Mucosa of descending colon (tissue), 3 donors: ENCODE measurements around the gene FHL3. TPM values are rescaled to one million over a fixed set of nuclear protein-coding genes. Genes with fewer than 3 reads are reported as not detected.
"Not testable (repeated sequence)": the region's sequence is repeated elsewhere in the genome, so short reads cannot be mapped to it uniquely, and the experiment has no call there.

Experiments
- ATAC-seq: fragments of 200-7000 bp; cut with Tn5 transposase; one replicate; pipeline ENCODE4 v1.9.1; 2020; ENCODE audit warnings: mild to moderate bottlenecking, moderate library complexity
- DNase-seq, 3 donors: peaks; one replicate each; pipeline ENCODE4 v3.0.0-alpha.2; 2020
- H3K36me3 ChIP-seq: fragments of 200-600 bp; one replicate; pipeline ENCODE4 v1.8.0; 2021; ENCODE audit warnings: low read depth, mild to moderate bottlenecking
- H3K4me1 ChIP-seq: fragments of 200-600 bp; one replicate; pipeline ENCODE4 v1.8.0; 2021; ENCODE audit warnings: low read depth, mild to moderate bottlenecking
- H3K4me3 ChIP-seq: fragments of 200-600 bp; one replicate; pipeline ENCODE4 v1.8.0; 2021; ENCODE audit warnings: mild to moderate bottlenecking
- H3K9me3 ChIP-seq: fragments of 200-600 bp; one replicate; pipeline ENCODE4 v1.8.0; 2021; ENCODE audit warnings: mild to moderate bottlenecking
- intact Hi-C, 2 donors: fragments of 100-400 bp; cut with DNase I in 1 of 2; cut with micrococcal nuclease in 1 of 2; formaldehyde crosslinking; loops; one replicate each; pipeline versions ENCODE4 v1.11.0 to v1.11.1; 2022; cut with DNase I, micrococcal nuclease
- total RNA-seq, 3 donors: library from RNA; stranded (reverse); fragmentation: NEBNext Ultra II Directional in 2 of 3; extraction: Animal tissue kit (Norgen Biotek cat#: 25700) in 2 of 3; gene quantifications; one replicate each; pipeline versions ENCODE4 v1.2.1 to v1.2.4, GENCODE V29; 2021 to 2023
- TF ChIP-seq, protein P1 (sequence below): fragments of 200-600 bp; IDR thresholded peaks from one replicate; pipeline ENCODE4 v1.8.0; 2022; ENCODE audit warnings: antibody characterized with exemption, mild to moderate bottlenecking
- donor health status: DM: no; HTN: no; CAD: no; lungs with moderate emphysema.
- donor health status: DM: no; HTN: no; CAD: no.
- donor health status: DM: no; HTN: yes; CAD: no.

FHL3 gene
- total RNA-seq, 3 donors from 2014 or later = 2.0 to 34.1 (median 8.7) TPM

DNA sequence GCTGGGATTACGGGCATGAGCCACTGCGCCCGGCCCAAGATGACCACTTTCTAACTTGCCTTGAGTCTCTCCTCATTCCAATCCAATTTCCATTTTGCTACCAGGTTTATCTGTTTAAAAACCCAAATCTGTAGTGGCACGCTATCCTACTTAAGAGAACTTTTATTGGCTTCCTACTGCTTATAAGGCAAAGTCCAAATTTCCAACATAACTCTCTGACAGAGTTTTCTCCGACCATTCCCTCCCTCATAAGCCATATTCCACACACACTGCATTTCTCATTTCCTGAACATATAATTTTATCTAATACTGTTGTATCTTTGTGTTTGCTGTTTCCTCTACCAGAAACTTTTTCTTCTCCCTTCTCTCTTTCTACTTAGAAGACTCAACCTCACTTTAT, 30.7 kb downstream of the FHL3 start:
- intact Hi-C loops = no loop called here
- DNase-seq (no peak), ATAC-seq (no peak)
- Histone ChIP-seq H3K4me1 (no peaks in the 10 kb centered on the region), H3K9me3 (no peaks in the 10 kb centered on the region), H3K36me3 (peaks cover 14% of the 10 kb centered on the region), H3K4me3 (no peak overlapping the region)
- TF ChIP-seq, protein P1, sequence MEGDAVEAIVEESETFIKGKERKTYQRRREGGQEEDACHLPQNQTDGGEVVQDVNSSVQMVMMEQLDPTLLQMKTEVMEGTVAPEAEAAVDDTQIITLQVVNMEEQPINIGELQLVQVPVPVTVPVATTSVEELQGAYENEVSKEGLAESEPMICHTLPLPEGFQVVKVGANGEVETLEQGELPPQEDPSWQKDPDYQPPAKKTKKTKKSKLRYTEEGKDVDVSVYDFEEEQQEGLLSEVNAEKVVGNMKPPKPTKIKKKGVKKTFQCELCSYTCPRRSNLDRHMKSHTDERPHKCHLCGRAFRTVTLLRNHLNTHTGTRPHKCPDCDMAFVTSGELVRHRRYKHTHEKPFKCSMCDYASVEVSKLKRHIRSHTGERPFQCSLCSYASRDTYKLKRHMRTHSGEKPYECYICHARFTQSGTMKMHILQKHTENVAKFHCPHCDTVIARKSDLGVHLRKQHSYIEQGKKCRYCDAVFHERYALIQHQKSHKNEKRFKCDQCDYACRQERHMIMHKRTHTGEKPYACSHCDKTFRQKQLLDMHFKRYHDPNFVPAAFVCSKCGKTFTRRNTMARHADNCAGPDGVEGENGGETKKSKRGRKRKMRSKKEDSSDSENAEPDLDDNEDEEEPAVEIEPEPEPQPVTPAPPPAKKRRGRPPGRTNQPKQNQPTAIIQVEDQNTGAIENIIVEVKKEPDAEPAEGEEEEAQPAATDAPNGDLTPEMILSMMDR = no peak

DNA sequence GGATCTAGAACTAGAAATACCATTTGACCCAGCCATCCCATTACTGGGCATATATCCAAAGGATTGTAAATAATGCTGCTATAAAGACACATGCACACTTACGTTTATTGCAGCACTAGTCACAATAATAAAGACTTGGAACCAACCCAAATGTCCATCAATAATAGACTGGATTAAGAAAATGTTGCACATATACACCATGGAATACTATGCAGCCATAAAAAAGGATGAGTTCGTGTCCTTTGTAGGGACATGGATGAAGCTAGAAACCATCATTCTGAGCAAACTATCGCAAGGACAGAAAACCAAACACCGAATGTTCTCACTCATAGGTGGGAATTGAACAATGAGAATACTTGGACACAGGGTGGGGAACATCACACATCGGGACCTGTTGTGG, 31.6 kb downstream of the FHL3 start:
- intact Hi-C loops, ATAC-seq, H3K4me3 ChIP-seq, H3K4me1 ChIP-seq, DNase-seq, H3K9me3 ChIP-seq: not testable (repeated sequence)
- H3K36me3 ChIP-seq = peaks cover 11% of the 10 kb centered on the region

DNA sequence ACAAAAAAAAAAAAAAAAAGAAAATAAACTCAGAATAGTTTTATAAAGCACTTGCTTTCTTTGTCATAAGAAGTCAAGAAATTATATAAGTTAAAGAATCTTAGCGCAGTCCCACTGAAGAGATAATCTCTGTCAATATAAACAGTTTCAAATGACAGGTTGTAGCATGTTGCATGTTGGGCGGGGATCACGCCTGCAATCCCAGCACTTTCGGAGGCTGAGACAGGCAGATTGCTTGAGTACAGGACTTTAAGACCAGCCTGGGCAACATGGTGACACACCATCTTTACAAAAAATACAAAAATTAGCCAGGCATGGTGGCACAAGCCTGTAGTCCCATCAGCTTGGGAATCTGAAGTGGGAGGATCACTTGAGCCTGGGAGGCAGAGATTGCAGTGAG, 40.0 kb downstream of the FHL3 start:
- intact Hi-C loops = no loop called here
- TF ChIP-seq, protein P1 = no peak
- Histone ChIP-seq H3K4me1 (no peaks in the 10 kb centered on the region), H3K36me3 (no peaks in the 10 kb centered on the region), H3K4me3 (no peak overlapping the region), H3K9me3 (no peaks in the 10 kb centered on the region)
- no peak for DNase-seq
- no peak for ATAC-seq

DNA sequence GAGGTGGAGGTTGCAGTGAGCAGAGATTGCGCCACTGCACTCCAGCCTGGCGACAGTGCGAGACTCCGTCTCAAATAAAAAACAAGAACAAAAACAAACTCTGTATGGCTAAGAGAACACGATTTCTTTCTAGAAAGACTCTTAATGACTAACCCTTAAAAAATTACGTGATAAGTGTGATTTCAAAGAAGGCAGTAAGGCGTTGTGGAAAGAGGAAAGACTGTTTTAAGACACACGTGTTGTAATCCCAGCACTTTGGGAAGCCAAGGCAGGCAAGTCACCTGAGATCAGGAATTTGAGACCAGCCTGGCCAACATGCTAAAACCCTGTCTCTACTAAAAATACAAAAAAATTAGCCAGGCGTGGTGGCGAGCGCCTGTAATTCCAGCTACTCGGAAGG, 41.2 kb downstream of the FHL3 start:
- H3K4me1 ChIP-seq, ATAC-seq, H3K36me3 ChIP-seq, DNase-seq, intact Hi-C loops, H3K9me3 ChIP-seq, H3K4me3 ChIP-seq: not testable (repeated sequence)

DNA sequence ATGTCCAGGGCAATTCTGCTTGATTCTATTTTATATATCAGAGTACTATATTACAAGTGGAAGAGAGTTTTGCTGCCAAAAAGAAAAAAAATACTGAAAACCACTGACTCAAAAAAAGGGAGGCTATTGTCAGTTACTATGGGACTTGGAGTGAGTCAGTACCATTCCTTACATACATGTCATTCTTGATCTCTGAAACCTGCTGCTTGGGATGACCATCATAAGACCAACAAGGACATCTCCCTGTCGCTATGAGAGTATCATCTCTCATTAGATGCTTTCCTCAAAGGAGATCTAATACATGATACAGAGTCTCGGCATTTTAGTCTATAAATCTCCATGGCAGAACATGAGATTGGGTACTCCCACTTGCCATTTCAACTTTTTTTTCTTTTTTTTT, 46.6 kb downstream of the FHL3 start:
- no peaks in the 10 kb centered on the region for H3K9me3 ChIP-seq
- DNase-seq = no peak
- no peaks in the 10 kb centered on the region for H3K4me1 ChIP-seq
- no peak overlapping the region for H3K4me3 ChIP-seq
- TF ChIP-seq, protein P1 = no peak
- no peak for ATAC-seq
- intact Hi-C loops = no loop called here
- no peaks in the 10 kb centered on the region for H3K36me3 ChIP-seq

DNA sequence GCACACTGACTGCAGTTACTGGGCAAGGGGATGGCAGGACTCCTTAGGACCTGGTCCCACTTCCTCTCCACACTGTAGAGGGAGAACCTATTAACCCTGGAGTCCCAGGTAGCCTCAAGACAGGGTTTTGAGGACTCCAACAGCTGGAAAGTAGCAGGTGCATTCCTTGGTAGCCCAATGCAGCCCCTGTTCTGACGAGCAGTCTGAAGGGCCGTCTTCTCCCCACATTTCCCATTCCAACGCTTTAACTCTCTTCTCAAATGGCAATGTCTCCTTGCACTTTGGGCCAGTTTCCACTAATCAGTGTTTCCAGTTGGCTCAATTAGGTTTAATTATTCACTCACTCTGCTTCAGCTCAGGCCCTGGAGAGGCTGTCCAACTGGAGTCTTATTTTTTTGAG, 49.6 kb downstream of the FHL3 start:
- no peak overlapping the region for H3K4me3 ChIP-seq
- ATAC-seq (no peak), DNase-seq (no peak)
- no peaks in the 10 kb centered on the region for H3K36me3 ChIP-seq
- no peaks in the 10 kb centered on the region for H3K4me1 ChIP-seq
- intact Hi-C loops = no loop called here
- TF ChIP-seq, protein P1 = no peak
- no peaks in the 10 kb centered on the region for H3K9me3 ChIP-seq

DNA sequence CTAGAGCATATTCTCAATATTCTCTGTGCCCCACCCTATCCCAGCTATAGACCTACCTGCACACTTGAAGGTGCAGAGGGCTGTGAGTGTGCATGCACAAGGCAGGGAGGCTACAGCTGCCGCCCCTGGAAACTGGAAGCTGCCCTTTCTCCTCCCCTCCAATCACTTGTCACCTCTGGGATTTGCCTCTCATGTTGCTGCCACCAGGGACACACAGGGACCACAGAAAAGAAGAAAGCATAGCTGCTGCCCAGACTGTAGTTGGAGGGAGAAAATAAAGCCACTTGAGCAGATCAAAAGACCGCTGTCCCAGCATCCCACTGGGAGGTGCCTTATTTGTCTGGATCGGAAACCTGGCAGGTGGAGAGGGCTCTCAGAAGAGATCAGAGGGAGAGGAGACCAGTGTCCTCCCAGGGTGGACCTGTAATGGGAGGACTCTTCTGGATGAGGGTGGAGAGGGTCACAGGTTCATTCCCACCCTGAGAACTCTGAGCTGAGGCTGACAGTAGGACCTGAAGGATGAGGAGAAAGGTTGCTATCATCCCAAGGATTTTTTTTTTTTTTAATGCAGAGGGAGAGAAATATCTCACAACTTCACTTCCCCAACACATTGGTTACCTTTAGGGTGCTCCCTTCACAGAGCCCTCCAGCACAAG, 50.9 kb downstream of the FHL3 start:
- TF ChIP-seq, protein P1 = no peak
- no peaks in the 10 kb centered on the region for H3K36me3 ChIP-seq
- no peak for ATAC-seq

More for the DNA sequence above, 50.9 kb downstream of the FHL3 start:
- Histone ChIP-seq H3K4me3 (no peak overlapping the region), H3K9me3 (no peaks in the 10 kb centered on the region), H3K4me1 (no peaks in the 10 kb centered on the region)
- no peak for DNase-seq
- intact Hi-C loops = no loop called here
